ENCODE measurements around the gene ERG.

Gene ERG

DNA sequence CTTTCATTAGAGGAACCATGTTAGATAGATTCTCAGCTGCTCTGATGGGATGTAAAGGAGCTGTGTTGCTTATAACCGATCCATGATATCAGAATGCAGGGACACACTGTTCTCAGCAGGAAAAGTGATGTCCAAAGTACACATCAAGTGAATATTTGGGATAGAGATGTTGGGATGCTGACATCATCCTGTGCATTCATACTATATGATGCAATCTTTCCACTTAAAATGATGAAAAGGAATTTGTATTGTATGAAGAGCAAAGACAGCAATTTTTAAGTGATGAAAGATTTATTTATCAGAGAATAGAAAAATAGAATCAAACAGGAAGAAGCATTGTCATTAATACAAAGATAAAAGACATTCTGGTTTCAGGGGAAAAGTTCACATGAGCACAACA, 110.1 kb downstream of the ERG start:
- DNase-seq, result no peak

DNA sequence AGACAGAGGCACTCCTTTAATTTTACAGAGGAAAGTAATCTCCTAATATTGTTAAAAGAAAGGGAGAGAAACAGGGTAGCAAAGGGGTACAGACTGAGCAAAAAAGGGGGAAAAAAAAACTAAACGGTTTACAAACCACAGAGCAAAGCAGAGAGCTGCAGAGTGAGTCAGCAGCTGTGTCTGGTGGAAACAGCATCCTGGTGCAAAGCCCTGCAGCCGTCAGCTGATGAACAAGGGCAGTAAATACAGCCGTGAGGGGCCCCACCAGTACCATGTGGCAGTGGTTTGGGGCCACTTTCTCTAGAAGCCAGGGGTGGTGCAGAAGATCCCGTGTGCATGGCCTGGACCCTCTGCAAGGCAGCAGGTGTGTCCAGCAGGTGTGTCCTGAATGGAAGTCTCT, 111.3 kb downstream of the ERG start:
- no peak for DNase-seq

DNA sequence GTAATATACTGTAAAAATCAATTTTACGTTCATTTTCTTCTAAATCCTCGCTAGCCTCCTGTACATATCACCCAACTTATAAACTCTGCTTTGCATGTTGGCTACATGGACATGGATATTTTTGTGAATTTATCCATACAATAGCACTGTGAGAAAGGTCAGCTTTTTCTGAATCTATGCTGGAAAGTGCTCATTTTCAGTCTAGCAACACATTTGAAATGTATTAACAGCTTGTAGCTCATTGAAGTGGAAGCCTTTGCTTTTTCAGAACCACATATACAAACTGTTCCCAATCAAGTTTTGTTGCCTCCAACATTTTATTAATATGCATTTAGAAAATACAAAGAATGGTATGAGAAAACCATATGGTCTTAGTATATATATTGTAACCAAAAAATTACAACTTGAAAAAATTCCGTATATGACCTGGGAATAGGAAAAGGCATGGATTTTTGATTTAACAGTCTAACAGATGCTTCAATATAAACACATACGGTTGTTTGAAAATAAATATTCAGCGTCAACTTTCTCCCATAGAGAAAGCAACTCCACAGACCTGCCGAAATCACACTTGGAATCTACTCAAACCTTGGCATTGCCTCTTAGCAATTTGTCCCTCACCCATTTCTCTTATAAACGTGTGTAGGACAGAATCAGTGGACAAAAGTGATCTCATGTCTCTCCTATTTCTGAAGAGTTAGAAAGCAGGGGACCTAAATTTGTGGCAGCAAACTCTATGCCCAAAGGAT, 112.7 kb downstream of the ERG start:
- no peak for DNase-seq

DNA sequence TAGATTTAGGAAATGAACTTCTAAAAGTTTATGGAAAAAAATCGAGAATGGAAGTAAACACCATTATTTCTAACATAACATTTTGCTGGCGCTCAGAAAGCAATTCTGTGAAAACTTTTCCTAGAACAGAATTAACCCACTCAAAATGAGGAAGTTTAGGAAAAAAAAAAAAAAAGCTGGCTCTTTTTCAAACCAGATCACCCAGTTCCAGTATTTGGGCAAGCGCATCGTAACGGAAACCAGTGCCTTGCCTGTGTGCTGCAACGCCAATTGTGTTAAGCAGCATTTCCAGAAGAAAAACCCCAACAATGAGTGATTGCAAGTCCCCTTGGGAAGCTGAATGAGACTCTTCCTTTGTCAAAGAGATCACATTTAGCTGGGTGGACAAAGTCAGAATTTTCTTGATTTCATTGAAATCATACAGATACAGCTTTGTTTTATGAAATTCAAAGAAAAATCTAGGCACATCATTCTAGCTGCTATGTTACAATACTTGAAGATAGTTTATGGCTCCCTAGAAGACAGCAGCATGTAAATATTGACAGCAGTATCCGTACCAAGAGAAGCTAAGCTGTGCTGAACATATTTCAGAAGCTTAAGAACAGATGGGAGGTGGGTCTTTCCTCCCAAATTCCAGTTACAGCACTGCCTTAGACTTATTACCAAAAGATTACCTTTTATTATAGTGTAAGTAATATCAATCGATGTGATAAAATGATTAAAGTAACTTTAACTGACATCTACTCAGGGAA, 113.4 kb downstream of the ERG start:
- DNase-seq, result no peak

DNA sequence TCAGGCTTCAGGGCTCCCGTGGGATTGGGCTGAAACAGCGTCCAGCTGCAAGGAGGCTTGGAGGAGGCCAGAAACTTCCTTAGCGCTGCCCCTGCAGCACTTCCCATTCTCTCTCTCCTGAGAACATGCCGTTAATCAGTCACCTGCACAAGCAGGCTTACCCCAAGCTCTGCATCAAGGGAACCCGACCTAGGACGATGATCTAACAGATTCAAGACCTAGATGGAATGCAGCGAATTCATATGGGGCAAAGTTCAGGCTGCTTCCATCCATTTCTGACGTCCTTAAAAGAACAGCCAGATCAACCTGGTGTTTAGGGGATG, 114.1 kb downstream of the ERG start:
- no peak for DNase-seq

DNA sequence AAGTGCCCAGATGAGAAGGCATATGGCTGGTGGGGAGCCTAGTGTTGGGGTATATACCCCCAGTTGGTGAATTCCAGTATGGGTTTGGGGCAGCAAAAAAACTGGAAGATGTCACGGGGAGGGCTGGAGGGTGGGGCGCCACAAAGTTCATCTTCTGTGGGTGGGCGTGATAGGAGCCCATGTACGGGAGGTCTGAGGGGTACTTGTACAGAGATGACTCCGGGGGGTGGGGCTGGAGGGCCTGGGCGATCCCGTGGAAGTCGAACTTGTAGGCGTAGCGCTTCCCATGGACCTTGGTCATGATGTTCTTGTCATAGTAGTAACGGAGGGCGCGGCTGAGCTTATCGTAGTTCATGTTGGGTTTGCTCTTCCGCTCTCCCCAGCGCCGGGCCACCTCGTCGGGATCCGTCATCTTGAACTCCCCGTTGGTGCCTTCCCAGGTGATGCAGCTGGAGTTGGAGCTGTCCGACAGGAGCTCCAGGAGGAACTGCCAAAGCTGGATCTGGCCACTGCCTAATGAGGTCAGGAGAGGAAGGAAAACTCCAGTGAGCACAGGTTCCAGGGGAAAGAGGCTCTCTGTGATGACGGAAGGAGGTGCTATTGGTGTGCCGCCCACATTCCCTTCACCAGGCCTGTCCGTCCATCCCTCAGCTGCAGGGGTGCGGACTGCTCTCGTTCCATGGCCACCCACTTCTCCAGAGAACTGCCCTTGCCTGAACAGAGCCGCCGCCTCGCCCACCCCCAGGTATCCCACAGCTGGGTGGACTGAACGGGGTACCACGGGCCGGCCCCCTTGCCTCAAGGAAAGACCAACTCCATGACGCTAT, 114.7 kb downstream of the ERG start:
- no peak for DNase-seq

DNA sequence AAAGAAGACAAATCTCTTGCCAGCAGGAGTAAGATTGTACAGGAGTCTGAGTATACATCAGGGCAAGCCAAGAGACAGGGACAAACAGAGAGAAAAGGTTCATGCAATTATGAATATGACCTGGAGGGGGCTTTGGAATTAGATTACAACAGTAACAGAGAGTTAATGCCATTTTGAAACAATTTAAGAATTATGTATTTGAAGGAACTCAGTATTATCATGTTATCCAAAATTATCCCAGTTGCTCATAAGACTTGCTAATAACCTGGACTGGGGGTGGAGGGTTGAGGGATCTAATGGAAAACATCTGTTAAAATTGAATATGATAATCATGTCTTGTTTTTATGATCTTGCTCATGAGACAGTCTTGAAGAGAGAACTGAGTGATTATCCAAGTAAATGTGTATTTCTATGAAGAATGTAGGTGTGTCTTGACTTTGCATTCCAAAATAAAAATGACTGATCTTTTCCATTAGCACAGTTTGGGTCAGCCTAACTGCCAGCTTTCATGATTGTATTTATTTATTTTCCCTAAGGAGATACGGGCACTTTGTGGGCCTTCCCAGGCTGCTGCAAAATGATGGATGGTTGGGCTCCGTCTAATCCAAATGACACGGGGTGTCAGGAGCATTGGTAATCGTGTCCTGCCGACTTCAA, 117.7 kb downstream of the ERG start:
- DNase-seq, result no peak

DNA sequence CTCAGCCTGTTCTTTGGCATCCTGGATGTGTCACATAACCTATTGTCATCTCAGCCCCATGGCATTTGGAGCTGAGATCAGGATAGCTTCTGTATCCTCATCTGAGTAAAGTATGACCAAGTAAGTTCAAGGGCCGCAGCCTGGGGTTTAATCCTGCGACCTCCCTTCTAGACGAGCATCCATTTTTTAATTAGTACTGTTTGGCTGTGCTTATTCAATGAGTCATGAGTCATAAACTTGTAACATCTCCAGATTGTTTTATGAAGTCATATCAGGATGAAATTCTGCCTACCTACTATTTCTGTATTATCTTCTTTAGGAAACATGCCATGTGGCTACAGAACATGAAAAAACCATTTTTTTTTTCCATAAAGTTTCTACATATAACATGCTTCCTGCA, 119.1 kb downstream of the ERG start:
- no peak for DNase-seq

DNA sequence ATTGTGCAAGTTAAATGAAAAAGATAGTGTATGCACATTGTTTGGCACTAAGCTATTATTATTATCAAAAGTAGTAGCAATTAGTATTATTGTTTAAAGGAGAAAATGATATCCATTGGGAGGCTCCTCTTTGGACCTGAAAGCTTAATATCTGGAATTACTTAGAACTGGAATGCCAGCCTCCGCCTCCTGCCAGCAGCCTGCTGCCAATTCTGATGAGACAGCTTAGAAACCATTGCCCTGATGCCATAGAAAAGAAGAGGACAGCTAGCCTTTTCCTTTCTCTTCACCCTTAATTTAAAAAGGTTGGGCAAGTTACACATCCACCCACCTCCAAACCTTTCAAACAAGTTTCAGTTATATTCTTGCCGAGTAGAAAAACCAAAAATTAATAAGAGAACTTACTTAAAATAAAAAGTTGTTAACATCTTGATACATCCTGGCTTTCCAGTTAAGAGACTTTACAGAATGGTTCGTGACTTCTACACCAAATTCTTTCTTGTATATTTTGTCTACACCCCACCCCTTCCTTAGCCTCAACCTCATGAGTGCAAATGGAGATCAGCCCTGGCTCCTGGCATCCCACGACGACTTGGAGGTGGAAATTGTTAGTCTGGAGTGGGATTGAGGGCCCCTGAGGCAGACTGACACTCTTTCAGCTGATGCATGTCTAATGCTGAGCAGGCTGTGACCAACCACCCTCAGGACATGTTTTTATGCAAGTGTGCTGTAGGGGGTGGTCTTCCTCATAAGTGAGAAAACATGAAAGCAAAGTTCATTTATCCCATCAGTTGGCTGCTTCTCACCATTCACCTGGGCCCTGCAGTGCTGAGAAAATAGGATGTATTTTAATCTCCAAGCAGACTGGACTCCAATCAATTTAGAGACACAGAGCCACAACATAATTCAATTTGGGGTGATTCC, 120.8 kb downstream of the ERG start:
- no peak for DNase-seq

DNA sequence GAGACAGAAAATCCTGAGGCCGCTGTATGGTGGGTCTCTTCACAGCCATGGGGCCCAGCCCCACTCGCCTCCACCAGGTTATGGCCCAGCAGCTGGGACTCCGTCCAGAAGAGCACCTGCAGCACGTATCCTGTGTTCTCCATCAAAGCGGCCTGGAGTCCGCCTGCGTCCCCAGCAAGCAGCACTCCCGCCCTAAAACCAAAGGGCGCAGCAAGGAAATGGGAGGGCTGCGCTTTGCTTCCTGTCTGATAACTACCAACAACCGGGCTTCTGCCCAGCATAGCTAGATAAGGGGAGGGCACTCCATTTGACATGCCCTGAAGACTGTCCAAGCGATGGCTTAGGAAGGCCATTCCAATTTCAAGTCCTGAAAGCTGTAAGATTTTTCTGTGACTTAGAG, 121.6 kb downstream of the ERG start:
- no peak for DNase-seq

DNA sequence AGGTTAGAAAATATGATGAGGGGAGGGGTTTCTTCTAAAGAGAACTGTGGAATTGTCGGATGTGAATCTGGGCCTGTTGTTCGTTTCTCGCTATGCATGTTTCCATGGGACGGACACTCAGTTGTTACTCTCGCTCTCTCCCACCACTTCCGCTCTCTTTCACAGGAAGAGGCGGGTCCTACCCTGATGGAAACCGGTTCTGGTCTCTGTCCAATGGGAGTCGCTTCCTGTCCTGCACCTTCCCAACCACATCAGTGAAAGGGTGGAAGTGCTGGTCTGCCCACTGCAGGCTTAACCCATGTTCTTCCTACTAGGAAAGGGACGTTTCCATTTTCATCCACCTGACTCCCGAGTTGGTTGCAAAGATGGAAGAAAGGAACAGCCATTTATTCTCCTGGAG, 122.0 kb downstream of the ERG start:
- no peak for DNase-seq

DNA sequence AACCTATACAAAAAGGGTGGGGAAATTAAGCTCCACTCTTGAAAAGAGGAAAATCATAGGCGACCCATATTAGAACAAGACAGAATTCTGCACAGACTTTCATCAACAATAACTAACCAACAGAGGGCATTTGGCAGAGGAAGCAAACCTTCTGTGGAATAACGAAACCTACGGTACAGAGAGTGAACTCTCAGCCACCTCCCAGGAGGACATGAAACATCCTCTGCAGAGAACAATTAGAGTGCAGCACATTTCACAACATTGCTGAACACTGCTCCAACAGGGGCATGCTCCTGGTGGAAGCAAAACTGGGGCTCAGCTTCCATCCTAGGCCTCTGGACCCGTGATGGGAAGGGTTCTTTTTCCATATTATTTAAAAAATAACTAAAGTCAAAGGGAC, 130.6 kb downstream of the ERG start:
- DNase-seq, result no peak

DNA sequence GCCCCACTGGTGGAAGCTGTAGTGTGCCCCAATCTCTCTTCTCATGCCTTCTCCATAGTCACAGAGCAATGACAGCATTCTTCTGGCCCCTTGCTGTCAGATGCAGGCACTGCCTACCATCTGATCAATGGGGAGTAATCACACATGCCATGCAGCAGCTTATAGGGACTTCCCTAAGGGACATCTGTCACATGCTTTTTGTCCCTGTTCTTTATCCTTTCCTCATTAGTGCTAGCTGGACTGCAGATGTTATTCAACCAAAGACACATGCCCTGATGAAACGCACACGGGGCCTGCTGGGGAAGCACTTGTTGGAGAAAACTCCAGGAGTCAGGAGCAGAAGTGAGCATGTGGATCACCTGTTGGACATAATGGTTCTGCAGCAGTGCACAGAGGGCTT, 132.8 kb downstream of the ERG start:
- DNase-seq, result no peak

DNA sequence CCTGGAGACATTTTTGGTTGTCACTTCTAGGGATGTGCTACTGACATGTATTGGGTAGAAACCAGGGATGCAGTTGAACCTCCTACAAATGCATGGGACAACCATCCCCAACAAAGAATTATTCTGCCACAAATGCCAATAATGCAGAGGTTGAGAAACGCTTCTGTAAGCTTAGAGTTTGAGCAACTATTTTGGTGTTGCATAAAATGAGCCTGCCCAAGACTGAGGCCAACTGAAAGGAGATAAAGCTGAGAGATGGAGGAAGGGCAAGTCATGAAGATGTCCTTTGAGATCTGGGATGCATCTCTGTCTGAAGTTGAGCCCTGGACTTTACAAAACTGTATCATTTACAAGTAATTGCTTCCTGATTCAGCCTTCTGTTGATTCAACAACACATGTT, 134.6 kb downstream of the ERG start:
- DNase-seq, result no peak

DNA sequence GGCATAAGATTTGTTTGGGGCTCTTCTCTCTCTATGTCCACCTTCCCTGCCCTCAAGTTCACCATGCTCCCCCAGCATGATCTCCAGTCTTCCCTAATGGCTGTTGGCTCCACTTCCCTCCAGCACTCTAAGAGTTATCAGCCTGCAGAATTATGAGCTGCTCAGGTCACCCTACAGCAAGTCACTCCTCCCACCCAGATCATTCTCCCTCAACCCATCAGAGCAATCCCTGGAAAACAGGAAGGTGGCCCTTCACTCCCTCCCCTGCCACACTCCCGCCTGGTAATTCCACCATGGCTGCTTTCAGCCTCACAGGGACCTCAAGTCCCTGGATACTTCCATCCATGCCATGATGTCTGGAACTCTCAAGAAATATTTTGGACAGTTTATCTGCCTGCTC, 137.0 kb downstream of the ERG start:
- no peak for DNase-seq

DNA sequence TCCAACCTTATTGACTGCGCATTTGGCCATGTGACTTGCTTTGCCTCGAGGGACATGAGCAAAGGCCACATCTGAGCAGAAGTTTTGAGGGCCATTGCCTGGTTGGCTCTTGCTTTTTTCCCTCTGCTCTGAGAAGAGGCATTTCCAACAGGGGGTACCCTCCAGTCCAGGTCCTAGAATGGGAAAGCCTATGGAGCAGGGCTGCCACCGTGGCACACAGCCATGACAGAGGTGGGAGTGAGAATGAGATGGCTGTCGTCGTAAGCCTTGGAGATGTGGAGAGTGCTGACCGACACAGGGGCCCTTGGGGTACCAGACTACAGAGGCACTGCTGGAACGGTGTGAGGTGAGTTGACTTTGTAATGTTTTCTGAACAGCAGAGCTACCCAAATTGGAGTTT, 138.4 kb downstream of the ERG start:
- DNase-seq, result no peak

DNA sequence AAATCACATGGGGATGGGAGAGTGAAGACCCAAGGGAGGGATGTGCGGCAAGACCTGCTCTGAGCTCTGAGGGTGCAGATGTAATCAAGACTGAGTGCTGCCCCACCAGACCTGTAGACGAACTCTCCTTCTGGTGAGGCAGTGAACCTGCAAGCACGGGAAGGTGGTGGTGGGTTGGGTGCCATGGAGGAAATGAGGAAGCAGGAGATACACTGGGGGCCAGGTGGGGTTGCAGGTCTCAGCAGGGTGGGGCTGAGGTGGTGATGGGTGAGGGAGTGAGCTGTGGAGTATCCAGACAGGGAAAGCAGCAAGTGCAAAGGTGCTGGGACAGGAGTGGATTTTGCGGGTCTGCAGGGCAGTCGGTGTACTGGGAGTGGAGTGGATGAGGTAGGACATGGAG, 139.2 kb downstream of the ERG start:
- DNase-seq, result no peak

DNA sequence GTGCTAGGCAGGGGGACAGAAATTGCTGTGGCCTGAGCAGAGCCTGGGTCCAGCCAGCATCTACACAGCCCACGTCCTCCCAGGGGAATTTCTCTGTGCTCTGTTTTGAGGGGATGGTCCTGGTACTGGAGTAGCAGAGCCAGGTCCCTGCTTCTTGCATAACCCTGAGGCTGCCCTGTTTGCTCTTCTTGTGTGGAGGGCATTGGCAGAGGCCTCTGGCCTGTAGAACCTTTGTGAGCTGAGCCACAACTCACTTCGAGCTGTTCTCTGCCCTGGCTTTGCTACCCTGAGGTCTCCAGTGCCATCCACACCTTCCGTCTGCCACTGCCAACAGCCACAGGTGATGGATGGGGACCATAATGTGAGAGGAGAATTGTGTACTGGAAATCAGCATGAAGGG, 139.6 kb downstream of the ERG start:
- DNase-seq, result no peak

DNA sequence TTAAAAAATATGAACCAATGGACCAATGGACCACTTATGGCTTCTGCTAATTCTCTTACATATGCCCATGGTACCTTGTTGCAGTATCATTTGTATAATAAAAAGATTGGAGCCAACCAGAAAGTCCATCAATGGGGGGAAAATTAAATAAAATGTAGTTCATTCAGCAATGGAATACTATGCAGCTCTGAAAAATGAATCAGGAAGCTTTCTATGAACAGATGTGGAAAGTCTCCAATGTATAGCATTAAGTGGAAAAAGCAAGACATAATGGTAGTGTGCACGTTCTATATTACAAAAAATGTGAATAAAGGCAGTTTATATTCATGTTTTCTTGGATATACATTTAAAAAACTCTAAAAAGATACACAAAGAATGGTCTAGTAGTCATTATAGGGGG, 140.2 kb downstream of the ERG start:
- no peak for DNase-seq

DNA sequence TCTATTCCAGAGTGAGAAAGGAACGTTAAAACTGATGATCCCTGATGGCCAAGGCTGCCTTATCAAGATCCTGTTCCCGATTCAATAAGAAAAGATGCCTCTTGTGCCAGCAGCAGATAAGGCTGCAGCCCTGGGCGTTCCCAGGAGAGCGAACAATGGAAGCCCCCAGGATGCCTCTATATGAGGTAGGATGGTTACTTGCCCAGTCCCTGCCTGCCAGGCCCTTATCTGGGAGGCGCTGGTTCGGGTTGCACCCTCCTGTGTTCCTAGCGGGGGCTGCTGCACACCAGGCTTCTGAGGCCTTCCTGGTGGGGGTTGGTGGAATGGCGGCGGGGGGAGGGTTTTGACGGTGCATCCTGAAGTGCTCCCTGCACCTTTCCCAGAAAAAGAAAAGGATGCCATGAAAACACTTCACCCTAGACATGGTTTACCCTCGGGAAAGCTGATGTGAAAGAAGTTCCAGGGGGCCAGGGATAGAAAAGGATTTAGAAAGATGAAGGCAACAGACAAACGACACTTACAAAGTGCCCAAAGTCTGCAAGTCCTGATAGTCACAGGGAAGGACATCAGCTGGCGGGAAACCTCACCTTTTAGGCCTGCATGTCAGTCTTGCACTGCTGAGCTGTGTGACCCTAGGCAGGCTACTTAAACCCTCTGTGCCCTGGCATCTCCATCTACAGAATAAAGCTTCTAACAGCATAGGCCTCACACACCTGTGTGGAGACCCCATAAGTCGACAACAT, 141.2 kb downstream of the ERG start:
- DNase-seq, result no peak

DNA sequence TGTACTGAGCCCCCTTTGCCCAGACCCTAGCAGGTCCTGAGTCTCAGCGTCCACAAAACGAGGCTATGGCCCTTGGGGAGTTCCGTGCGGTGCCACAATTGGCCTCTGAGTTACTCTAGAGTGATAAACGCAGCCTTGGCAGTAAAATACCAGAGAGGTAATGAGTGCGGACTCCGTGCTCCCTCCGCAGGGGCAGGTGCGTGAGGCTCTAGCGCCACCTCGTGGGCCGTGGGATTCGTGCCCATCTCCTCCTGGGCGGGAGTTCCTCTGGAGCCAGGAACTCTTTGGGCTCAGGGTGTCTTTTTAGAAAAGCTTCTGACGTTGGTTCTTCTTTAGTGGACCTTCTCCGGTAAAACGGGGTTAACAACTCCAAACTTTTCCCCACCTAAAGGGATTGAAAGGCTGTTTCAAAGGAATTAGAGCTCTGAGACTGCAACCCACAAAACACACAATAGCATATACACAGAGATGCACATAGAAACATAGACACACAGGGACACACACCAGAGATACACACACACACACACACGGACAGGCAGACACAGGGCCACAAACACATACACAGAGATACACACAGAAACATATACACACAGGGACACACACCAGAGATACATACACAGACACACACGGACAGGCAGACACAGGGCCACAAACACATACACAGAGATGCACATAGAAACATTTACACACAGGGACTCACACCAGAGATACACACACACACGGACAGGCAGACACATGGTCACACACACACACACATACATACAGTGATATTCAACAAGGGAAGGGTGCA, 142.1 kb downstream of the ERG start:
- DNase-seq, result peak; percentile 31
